OCI-LY3 (cell line): ENCODE data around the gene TINCR.

Experiments
- CTCF ChIP-seq: fragments of 200-600, 300-600 bp; sonication (generic); IDR thresholded peaks from 2 replicates; pipeline ENCODE4 v1.5.1; 2014; ENCODE audit warnings: antibody characterized with exemption, low read length, low read depth
- EZH2phosphoT487 ChIP-seq: fragments of 200-600 bp; shearing (Covaris generic); IDR thresholded peaks from 2 replicates; pipeline ENCODE4 v1.6.1; 2018; ENCODE audit warnings: antibody characterized with exemption, mixed run types, low read depth

- no peak for TF ChIP-seq CTCF
- no peak for TF ChIP-seq EZH2phosphoT487
These were observed 11.9 kb upstream of the TINCR start for GRCh38 chr19:5579697-5580096.
